SK-N-SH treated with all-trans-retinoic acid at 6 μM for 48 hours (cell line): Measurements from ENCODE around the gene RPL19.
"Not testable (repeated sequence)": the region's sequence is repeated elsewhere in the genome, so short reads cannot be mapped to it uniquely, and the experiment has no call there.

Source experiments
- ATAC-seq: fragments of 200-7000 bp; cut with Tn5 transposase; 3 replicates; pipeline ENCODE4 v1.9.1; 2020; ENCODE audit warnings: mild to moderate bottlenecking, moderate library complexity
- BACH2 ChIP-seq: fragments of 250-450 bp; sonication (Bioruptor Pico); IDR thresholded peaks from 2 replicates; pipeline ENCODE4 v1.9.0; 2021; ENCODE audit warnings: mild to moderate bottlenecking, borderline replicate concordance
- CSDC2 ChIP-seq: fragments of 250-450 bp; sonication (Bioruptor Pico); IDR thresholded peaks from 2 replicates; pipeline ENCODE4 v1.5.0; 2020; ENCODE audit warnings: mild to moderate bottlenecking, moderate library complexity
- ESRRG ChIP-seq: fragments of 250-450 bp; sonication (Bioruptor Pico); IDR thresholded peaks from 2 replicates; pipeline ENCODE4 v1.6.1; 2021; ENCODE audit warnings: mild to moderate bottlenecking
- ISL1 ChIP-seq: fragments of 250-450 bp; sonication (Bioruptor Pico); IDR thresholded peaks from 2 replicates; pipeline ENCODE4 v2.1.2; 2022; ENCODE audit warnings: mild to moderate bottlenecking, moderate library complexity
- OSR1 ChIP-seq: fragments of 250-450 bp; sonication (Bioruptor Pico); IDR thresholded peaks from 2 replicates; pipeline ENCODE4 v1.8.0; 2022; ENCODE audit warnings: moderate library complexity, mild to moderate bottlenecking, inconsistent platforms
- RARB ChIP-seq: fragments of 250-450 bp; sonication (Bioruptor Pico); IDR thresholded peaks from 2 replicates; pipeline ENCODE4 v1.8.0; 2021; ENCODE audit warnings: mild to moderate bottlenecking, moderate library complexity
- SNAI2 ChIP-seq: fragments of 250-450 bp; sonication (Bioruptor Pico); IDR thresholded peaks from 2 replicates; pipeline ENCODE4 v1.5.0; 2020; ENCODE audit warnings: mild to moderate bottlenecking, moderate library complexity
- TOX ChIP-seq: fragments of 250-450 bp; sonication (Bioruptor Pico); IDR thresholded peaks from 2 replicates; pipeline ENCODE4 v1.8.0; 2021; ENCODE audit warnings: mild to moderate bottlenecking, moderate library complexity, borderline replicate concordance
- ZC3H10 ChIP-seq: fragments of 250-450 bp; sonication (Bioruptor Pico); IDR thresholded peaks from 2 replicates; pipeline ENCODE4 v1.5.1; 2021; ENCODE audit warnings: mild to moderate bottlenecking, moderate library complexity
- ZFP3 ChIP-seq: fragments of 250-450 bp; sonication (Bioruptor Pico); IDR thresholded peaks from 2 replicates; pipeline ENCODE4 v1.5.0; 2020; ENCODE audit warnings: mild to moderate bottlenecking, moderate library complexity
- ZFP30 ChIP-seq: fragments of 450-650 bp; formaldehyde crosslinking; IDR thresholded peaks from 2 replicates; pipeline ENCODE4 v1.5.0; 2022; ENCODE audit warnings: mild to moderate bottlenecking, moderate library complexity
- ZNF565 ChIP-seq: fragments of 450-650 bp; formaldehyde crosslinking; conservative IDR thresholded peaks from 2 replicates; pipeline ENCODE4 v1.5.0; 2020; ENCODE audit warnings: low read depth, mild to moderate bottlenecking, moderate library complexity
- TF ChIP-seq, protein P1 (sequence below): fragments of 250-450 bp; sonication (Bioruptor Pico); IDR thresholded peaks from 2 replicates; pipeline ENCODE4 v1.5.0; 2020; ENCODE audit warnings: mild to moderate bottlenecking, moderate library complexity
- TF ChIP-seq, protein P2 (sequence below): fragments of 250-450 bp; sonication (Bioruptor Pico); IDR thresholded peaks from 2 replicates; pipeline ENCODE4 v1.8.0; 2021; ENCODE audit warnings: low read depth, mild to moderate bottlenecking, moderate library complexity, borderline replicate concordance

Gene RPL19

GRCh38 chr17:39246274-39246673 is 46.2 kb downstream of the RPL19 start (continued):
- TF ChIP-seq, protein P1, sequence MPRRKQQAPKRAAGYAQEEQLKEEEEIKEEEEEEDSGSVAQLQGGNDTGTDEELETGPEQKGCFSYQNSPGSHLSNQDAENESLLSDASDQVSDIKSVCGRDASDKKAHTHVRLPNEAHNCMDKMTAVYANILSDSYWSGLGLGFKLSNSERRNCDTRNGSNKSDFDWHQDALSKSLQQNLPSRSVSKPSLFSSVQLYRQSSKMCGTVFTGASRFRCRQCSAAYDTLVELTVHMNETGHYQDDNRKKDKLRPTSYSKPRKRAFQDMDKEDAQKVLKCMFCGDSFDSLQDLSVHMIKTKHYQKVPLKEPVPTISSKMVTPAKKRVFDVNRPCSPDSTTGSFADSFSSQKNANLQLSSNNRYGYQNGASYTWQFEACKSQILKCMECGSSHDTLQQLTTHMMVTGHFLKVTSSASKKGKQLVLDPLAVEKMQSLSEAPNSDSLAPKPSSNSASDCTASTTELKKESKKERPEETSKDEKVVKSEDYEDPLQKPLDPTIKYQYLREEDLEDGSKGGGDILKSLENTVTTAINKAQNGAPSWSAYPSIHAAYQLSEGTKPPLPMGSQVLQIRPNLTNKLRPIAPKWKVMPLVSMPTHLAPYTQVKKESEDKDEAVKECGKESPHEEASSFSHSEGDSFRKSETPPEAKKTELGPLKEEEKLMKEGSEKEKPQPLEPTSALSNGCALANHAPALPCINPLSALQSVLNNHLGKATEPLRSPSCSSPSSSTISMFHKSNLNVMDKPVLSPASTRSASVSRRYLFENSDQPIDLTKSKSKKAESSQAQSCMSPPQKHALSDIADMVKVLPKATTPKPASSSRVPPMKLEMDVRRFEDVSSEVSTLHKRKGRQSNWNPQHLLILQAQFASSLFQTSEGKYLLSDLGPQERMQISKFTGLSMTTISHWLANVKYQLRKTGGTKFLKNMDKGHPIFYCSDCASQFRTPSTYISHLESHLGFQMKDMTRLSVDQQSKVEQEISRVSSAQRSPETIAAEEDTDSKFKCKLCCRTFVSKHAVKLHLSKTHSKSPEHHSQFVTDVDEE (CRISPR knock-in tag), result no peak
- TF ChIP-seq ESRRG (CRISPR knock-in tag) (no peak), RARB (CRISPR knock-in tag) (no peak)

GRCh38 chr17:39250076-39250475 is 50.0 kb downstream of the RPL19 start:
- not testable (repeated sequence) for ATAC-seq

GRCh38 chr17:39251997-39252396 is 51.9 kb downstream of the RPL19 start:
- ATAC-seq, result no peak
- TF ChIP-seq SNAI2 (no peak), ESRRG (CRISPR knock-in tag) (no peak), CSDC2 (CRISPR knock-in tag) (no peak), ISL1 (CRISPR knock-in tag) (no peak), ZFP30 (CRISPR knock-in tag) (no peak), ZFP3 (no peak), ZC3H10 (CRISPR knock-in tag) (no peak), ZNF565 (CRISPR knock-in tag) (no peak), BACH2 (CRISPR knock-in tag) (no peak), OSR1 (CRISPR knock-in tag) (no peak), TOX (CRISPR knock-in tag) (no peak)
- TF ChIP-seq, protein P2, sequence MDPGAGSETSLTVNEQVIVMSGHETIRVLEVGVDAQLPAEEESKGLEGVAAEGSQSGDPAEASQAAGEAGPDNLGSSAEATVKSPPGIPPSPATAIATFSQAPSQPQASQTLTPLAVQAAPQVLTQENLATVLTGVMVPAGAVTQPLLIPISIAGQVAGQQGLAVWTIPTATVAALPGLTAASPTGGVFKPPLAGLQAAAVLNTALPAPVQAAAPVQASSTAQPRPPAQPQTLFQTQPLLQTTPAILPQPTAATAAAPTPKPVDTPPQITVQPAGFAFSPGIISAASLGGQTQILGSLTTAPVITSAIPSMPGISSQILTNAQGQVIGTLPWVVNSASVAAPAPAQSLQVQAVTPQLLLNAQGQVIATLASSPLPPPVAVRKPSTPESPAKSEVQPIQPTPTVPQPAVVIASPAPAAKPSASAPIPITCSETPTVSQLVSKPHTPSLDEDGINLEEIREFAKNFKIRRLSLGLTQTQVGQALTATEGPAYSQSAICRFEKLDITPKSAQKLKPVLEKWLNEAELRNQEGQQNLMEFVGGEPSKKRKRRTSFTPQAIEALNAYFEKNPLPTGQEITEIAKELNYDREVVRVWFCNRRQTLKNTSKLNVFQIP, result no peak

GRCh38 chr17:39252788-39253460 is 52.8 kb downstream of the RPL19 start:
- no peak for ATAC-seq
- TF ChIP-seq ZC3H10 (CRISPR knock-in tag), result no peak
